ENCODE measurements around the gene ITPR3.

ITPR3 gene

GRCh38 chr6:33678233-33678931 is 57.3 kb downstream of the ITPR3 start:
- no peak for TF ChIP-seq ZBTB7A (IDR thresholded peaks at IDR 0.05; ENCODE audit: low read depth)

- TF ChIP-seq NFIC (IDR thresholded peaks at IDR 0.05) (no peak), USF1 (IDR thresholded peaks at IDR 0.05) (no peak), YY1 (IDR thresholded peaks at IDR 0.05; ENCODE audit: low read depth) (no peak), CEBPB (IDR thresholded peaks at IDR 0.05) (no peak), CREB1 (IDR thresholded peaks at IDR 0.05; ENCODE audit: low read depth) (no peak), TAF1 (IDR thresholded peaks at IDR 0.05; ENCODE audit: low read depth) (no peak), TCF12 (IDR thresholded peaks at IDR 0.05; ENCODE audit: low read depth) (no peak), RAD21 (IDR thresholded peaks at IDR 0.05; ENCODE audit: low read depth) (no peak), EGR1 (IDR thresholded peaks at IDR 0.05) (no peak), ZBTB7A (IDR thresholded peaks at IDR 0.05; ENCODE audit: low read depth) (no peak), EP300 (IDR thresholded peaks at IDR 0.05; ENCODE audit: borderline replicate concordance) (no peak), TEAD4 (IDR thresholded peaks at IDR 0.05) (no peak), FOXM1 (IDR thresholded peaks at IDR 0.05; ENCODE audit: borderline replicate concordance, low read depth) (no peak)
- TF ChIP-seq, protein P1, sequence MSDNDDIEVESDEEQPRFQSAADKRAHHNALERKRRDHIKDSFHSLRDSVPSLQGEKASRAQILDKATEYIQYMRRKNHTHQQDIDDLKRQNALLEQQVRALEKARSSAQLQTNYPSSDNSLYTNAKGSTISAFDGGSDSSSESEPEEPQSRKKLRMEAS (IDR thresholded peaks at IDR 0.05) = no peak
- TF ChIP-seq, protein P2, sequence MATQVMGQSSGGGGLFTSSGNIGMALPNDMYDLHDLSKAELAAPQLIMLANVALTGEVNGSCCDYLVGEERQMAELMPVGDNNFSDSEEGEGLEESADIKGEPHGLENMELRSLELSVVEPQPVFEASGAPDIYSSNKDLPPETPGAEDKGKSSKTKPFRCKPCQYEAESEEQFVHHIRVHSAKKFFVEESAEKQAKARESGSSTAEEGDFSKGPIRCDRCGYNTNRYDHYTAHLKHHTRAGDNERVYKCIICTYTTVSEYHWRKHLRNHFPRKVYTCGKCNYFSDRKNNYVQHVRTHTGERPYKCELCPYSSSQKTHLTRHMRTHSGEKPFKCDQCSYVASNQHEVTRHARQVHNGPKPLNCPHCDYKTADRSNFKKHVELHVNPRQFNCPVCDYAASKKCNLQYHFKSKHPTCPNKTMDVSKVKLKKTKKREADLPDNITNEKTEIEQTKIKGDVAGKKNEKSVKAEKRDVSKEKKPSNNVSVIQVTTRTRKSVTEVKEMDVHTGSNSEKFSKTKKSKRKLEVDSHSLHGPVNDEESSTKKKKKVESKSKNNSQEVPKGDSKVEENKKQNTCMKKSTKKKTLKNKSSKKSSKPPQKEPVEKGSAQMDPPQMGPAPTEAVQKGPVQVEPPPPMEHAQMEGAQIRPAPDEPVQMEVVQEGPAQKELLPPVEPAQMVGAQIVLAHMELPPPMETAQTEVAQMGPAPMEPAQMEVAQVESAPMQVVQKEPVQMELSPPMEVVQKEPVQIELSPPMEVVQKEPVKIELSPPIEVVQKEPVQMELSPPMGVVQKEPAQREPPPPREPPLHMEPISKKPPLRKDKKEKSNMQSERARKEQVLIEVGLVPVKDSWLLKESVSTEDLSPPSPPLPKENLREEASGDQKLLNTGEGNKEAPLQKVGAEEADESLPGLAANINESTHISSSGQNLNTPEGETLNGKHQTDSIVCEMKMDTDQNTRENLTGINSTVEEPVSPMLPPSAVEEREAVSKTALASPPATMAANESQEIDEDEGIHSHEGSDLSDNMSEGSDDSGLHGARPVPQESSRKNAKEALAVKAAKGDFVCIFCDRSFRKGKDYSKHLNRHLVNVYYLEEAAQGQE (IDR thresholded peaks at IDR 0.05; ENCODE audit: low read depth) = no peak
These were observed 57.9 kb downstream of the ITPR3 start for GRCh38 chr6:33678932-33679490.

GRCh38 chr6:33679761-33680160 is 58.6 kb downstream of the ITPR3 start:
- TF ChIP-seq ZBTB7A (IDR thresholded peaks at IDR 0.05; ENCODE audit: low read depth) = no peak
- TF ChIP-seq, protein P2 (IDR thresholded peaks at IDR 0.05; ENCODE audit: low read depth) = no peak
- no peak for TF ChIP-seq USF1 (IDR thresholded peaks at IDR 0.05)
- no peak for TF ChIP-seq TCF12 (IDR thresholded peaks at IDR 0.05; ENCODE audit: low read depth)
- TF ChIP-seq CREB1 (IDR thresholded peaks at IDR 0.05; ENCODE audit: low read depth) = no peak
- TF ChIP-seq FOXM1 (IDR thresholded peaks at IDR 0.05; ENCODE audit: borderline replicate concordance, low read depth) = no peak
- no peak for TF ChIP-seq TAF1 (IDR thresholded peaks at IDR 0.05; ENCODE audit: low read depth)
- TF ChIP-seq, protein P1 (IDR thresholded peaks at IDR 0.05) = no peak
- no peak for TF ChIP-seq CEBPB (IDR thresholded peaks at IDR 0.05)
- TF ChIP-seq EP300 (IDR thresholded peaks at IDR 0.05; ENCODE audit: borderline replicate concordance) = no peak
- TF ChIP-seq RAD21 (IDR thresholded peaks at IDR 0.05; ENCODE audit: low read depth) = no peak
- no peak for TF ChIP-seq NFIC (IDR thresholded peaks at IDR 0.05)
- TF ChIP-seq YY1 (IDR thresholded peaks at IDR 0.05; ENCODE audit: low read depth) = no peak
- no peak for TF ChIP-seq EGR1 (IDR thresholded peaks at IDR 0.05)
- TF ChIP-seq TEAD4 (IDR thresholded peaks at IDR 0.05) = no peak

DNA sequence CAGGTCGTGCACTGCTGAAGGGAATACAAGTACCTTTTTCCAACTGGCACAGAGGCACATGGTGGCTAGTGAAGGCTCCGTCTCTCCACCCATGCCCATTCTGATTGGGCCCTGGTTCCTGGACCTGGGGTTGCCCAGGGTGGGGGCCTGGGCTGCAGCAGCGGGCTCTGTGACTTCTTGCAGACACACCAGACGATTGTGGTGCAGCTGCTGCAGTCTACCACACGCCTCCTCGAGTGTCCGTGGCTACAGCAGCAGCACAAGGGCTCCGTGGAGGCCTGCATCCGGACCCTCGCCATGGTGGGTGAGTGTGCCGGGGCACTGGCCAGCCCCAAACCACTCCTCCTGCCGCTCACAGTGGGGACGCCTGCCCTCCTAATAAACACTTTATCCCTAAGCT is 61.2 kb downstream of the ITPR3 start:
- TF ChIP-seq, protein P2 (IDR thresholded peaks at IDR 0.05; ENCODE audit: low read depth) = no peak
- TF ChIP-seq CREB1 (IDR thresholded peaks at IDR 0.05; ENCODE audit: low read depth) = no peak
- no peak for TF ChIP-seq RAD21 (IDR thresholded peaks at IDR 0.05; ENCODE audit: low read depth)
- TF ChIP-seq FOXM1 (IDR thresholded peaks at IDR 0.05; ENCODE audit: borderline replicate concordance, low read depth) = no peak
- no peak for TF ChIP-seq CEBPB (IDR thresholded peaks at IDR 0.05)
- no peak for TF ChIP-seq TAF1 (IDR thresholded peaks at IDR 0.05; ENCODE audit: low read depth)
- no peak for TF ChIP-seq TEAD4 (IDR thresholded peaks at IDR 0.05)

Measured in Ishikawa (cell line).